WTC11 (cell line): ENCODE results near the gene DAB1. TPM values are rescaled to one million over a fixed set of nuclear protein-coding genes. Genes with fewer than 3 reads are reported as not detected.

Experiments used
- ATAC-seq: fragments of 200-7000 bp; cut with Tn5 transposase; 2 replicates; pipeline ENCODE4 v1.10.0; 2021; ENCODE audit warnings: mild to moderate bottlenecking, moderate library complexity
- CTCF ChIA-PET: fragments of 300-600 bp; sonication (Branson Sonifier 250); formaldehyde crosslinking; loops from one replicate; lab custom pipeline; 2021; ENCODE audit warnings: antibody characterized with exemption; lab: Charles Lee
- POLR2A ChIA-PET: fragments of 350-600 bp; sonication (Branson Sonifier 250); formaldehyde crosslinking; loops from one replicate; lab custom pipeline; 2021; ENCODE audit warnings: antibody characterized with exemption; lab: Charles Lee
- DNase-seq: peaks from one replicate; pipeline ENCODE4 v3.0.0; 2021; ENCODE audit warnings: low spot score
- H3K27ac Mint-ChIP-seq: 2 replicates; pipeline ENCODE4 v1.8.0; 2021; ENCODE audit warnings: mixed read lengths
- H3K27me3 Mint-ChIP-seq: 2 replicates; pipeline ENCODE4 v1.8.0; 2021; ENCODE audit warnings: low read depth, mild to moderate bottlenecking, moderate library complexity, mixed read lengths
- H3K36me3 Mint-ChIP-seq: 2 replicates; pipeline ENCODE4 v1.8.0; 2021; ENCODE audit warnings: mixed read lengths
- H3K4me1 Mint-ChIP-seq: 2 replicates; pipeline ENCODE4 v1.8.0; 2022; ENCODE audit warnings: mixed read lengths
- H3K4me3 Mint-ChIP-seq: 2 replicates; pipeline ENCODE4 v1.8.0; 2021; ENCODE audit warnings: mild to moderate bottlenecking, moderate library complexity, mixed read lengths
- H3K9me3 Mint-ChIP-seq: 2 replicates; pipeline ENCODE4 v1.8.0; 2021; ENCODE audit warnings: mixed read lengths
- EMX1 ChIP-seq: fragments of 250-450 bp; sonication (Bioruptor Pico); IDR thresholded peaks from 2 replicates; pipeline ENCODE4 v1.8.0; 2021; ENCODE audit warnings: mild to moderate bottlenecking
- ESRRA ChIP-seq: sonication (generic); formaldehyde crosslinking; IDR thresholded peaks from 2 replicates; pipeline ENCODE4 v1.8.1; 2022; ENCODE audit warnings: mild to moderate bottlenecking, missing genetic modification reagents, borderline replicate concordance
- FOXK1 ChIP-seq: sonication (generic); formaldehyde crosslinking; IDR thresholded peaks from 2 replicates; pipeline ENCODE4 v1.8.0; 2022; ENCODE audit warnings: mild to moderate bottlenecking, moderate library complexity, missing genetic modification reagents
- GABPB1 ChIP-seq: sonication (generic); formaldehyde crosslinking; IDR thresholded peaks from 2 replicates; pipeline ENCODE4 v1.8.1; 2023; ENCODE audit warnings: mild to moderate bottlenecking, missing genetic modification reagents
- GRHL2 ChIP-seq: fragments of 250-450 bp; sonication (Bioruptor Pico); IDR thresholded peaks from 2 replicates; pipeline ENCODE4 v1.8.0; 2022; ENCODE audit warnings: mild to moderate bottlenecking, moderate library complexity; ENCODE audit not compliant: insufficient replicate concordance, severe bottlenecking
- IRF2 ChIP-seq: sonication (generic); formaldehyde crosslinking; IDR thresholded peaks from 2 replicates; pipeline ENCODE4 v1.8.0; 2022; ENCODE audit warnings: low read depth, missing genetic modification reagents, borderline replicate concordance
- JUN ChIP-seq: sonication (generic); formaldehyde crosslinking; IDR thresholded peaks from 2 replicates; pipeline ENCODE4 v1.8.0; 2023; ENCODE audit warnings: mild to moderate bottlenecking, missing genetic modification reagents
- MXD4 ChIP-seq: fragments of 250-450 bp; sonication (Bioruptor Pico); IDR thresholded peaks from 2 replicates; pipeline ENCODE4 v1.8.0; 2021; ENCODE audit warnings: mild to moderate bottlenecking, moderate library complexity, borderline replicate concordance
- RELA ChIP-seq: sonication (generic); formaldehyde crosslinking; IDR thresholded peaks from 2 replicates; pipeline ENCODE4 v1.8.1; 2022; ENCODE audit warnings: missing genetic modification reagents, mild to moderate bottlenecking, borderline replicate concordance
- TEAD1 ChIP-seq: sonication (generic); formaldehyde crosslinking; IDR thresholded peaks from 2 replicates; pipeline ENCODE4 v1.8.0; 2022; ENCODE audit warnings: mild to moderate bottlenecking, missing genetic modification reagents
- ZNF317 ChIP-seq: sonication (generic); formaldehyde crosslinking; IDR thresholded peaks from 2 replicates; pipeline ENCODE4 v1.8.1; 2023; ENCODE audit warnings: low read depth, mild to moderate bottlenecking, moderate library complexity, missing genetic modification reagents, borderline replicate concordance
- ZNF671 ChIP-seq: fragments of 250-450 bp; sonication (Bioruptor Pico); IDR thresholded peaks from 2 replicates; pipeline ENCODE4 v1.8.0; 2021; ENCODE audit warnings: mild to moderate bottlenecking
- total RNA-seq: library from RNA; stranded (reverse); gene quantifications from 3 replicates; pipeline ENCODE4 v1.2.3, GENCODE V29; 2021
- TF ChIP-seq, protein P1 (sequence below): sonication (generic); formaldehyde crosslinking; IDR thresholded peaks from 2 replicates; pipeline ENCODE4 v1.8.0; 2022; ENCODE audit warnings: mild to moderate bottlenecking, missing genetic modification reagents
- TF ChIP-seq, protein P2 (sequence below): sonication (generic); formaldehyde crosslinking; IDR thresholded peaks from 2 replicates; pipeline ENCODE4 v1.8.1; 2023; ENCODE audit warnings: mild to moderate bottlenecking, moderate library complexity, missing genetic modification reagents
- TF ChIP-seq, protein P3 (sequence below): sonication (generic); formaldehyde crosslinking; IDR thresholded peaks from 2 replicates; pipeline ENCODE4 v1.8.0; 2022; ENCODE audit warnings: mild to moderate bottlenecking, missing genetic modification reagents
- TF ChIP-seq, protein P4 (sequence below): fragments of 250-450 bp; sonication (Bioruptor Pico); IDR thresholded peaks from 2 replicates; pipeline ENCODE4 v1.9.0; 2021; ENCODE audit warnings: mild to moderate bottlenecking, borderline replicate concordance
- TF ChIP-seq, protein P5 (sequence below): sonication (generic); formaldehyde crosslinking; IDR thresholded peaks from 2 replicates; pipeline ENCODE4 v1.8.1; 2023; ENCODE audit warnings: mild to moderate bottlenecking, missing genetic modification reagents
- TF ChIP-seq, protein P6 (sequence below): fragments of 250-450 bp; sonication (Bioruptor Pico); IDR thresholded peaks from 2 replicates; pipeline ENCODE4 v1.9.0; 2021; ENCODE audit warnings: mild to moderate bottlenecking
- TF ChIP-seq, protein P7 (sequence below): sonication (generic); formaldehyde crosslinking; IDR thresholded peaks from 2 replicates; pipeline ENCODE4 v1.8.1; 2022; ENCODE audit warnings: low read depth, mild to moderate bottlenecking, moderate library complexity, missing genetic modification reagents, borderline replicate concordance

The DAB1 gene
- total RNA-seq, 1 experiment from 2014 or later: 10.7 TPM

DNA sequence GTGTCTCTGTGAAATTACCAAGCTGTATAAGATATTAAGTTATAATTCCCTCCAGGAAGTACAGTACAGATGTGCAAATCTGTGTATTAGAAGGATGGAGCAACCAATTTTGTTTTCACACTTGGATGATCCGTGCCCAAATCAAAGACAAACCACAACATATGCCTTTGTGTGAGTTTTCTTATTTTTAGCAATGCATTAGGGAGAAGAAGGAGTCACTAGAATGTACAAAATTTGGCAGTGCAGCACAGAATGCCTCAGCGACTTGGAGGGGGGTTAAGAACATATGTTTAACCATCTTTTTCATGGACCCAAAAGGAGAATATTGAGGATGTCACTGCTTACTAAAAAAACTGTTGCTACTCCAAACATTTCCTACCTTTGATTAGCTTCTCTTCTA lies 45.3 kb downstream of the DAB1 start (continued):
- TF ChIP-seq MXD4 (CRISPR knock-in tag) (no peak), EMX1 (no peak), GABPB1 (CRISPR knock-in tag) (no peak), TEAD1 (CRISPR knock-in tag) (no peak), RELA (CRISPR knock-in tag) (no peak), GRHL2 (CRISPR knock-in tag) (no peak), JUN (CRISPR knock-in tag) (no peak), ESRRA (CRISPR knock-in tag) (no peak)
- TF ChIP-seq, protein P1, sequence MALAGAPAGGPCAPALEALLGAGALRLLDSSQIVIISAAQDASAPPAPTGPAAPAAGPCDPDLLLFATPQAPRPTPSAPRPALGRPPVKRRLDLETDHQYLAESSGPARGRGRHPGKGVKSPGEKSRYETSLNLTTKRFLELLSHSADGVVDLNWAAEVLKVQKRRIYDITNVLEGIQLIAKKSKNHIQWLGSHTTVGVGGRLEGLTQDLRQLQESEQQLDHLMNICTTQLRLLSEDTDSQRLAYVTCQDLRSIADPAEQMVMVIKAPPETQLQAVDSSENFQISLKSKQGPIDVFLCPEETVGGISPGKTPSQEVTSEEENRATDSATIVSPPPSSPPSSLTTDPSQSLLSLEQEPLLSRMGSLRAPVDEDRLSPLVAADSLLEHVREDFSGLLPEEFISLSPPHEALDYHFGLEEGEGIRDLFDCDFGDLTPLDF (CRISPR knock-in tag): no peak
- TF ChIP-seq, protein P2, sequence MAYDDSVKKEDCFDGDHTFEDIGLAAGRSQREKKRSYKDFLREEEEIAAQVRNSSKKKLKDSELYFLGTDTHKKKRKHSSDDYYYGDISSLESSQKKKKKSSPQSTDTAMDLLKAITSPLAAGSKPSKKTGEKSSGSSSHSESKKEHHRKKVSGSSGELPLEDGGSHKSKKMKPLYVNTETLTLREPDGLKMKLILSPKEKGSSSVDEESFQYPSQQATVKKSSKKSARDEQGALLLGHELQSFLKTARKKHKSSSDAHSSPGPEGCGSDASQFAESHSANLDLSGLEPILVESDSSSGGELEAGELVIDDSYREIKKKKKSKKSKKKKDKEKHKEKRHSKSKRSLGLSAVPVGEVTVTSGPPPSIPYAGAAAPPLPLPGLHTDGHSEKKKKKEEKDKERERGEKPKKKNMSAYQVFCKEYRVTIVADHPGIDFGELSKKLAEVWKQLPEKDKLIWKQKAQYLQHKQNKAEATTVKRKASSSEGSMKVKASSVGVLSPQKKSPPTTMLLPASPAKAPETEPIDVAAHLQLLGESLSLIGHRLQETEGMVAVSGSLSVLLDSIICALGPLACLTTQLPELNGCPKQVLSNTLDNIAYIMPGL (CRISPR knock-in tag): no peak
- TF ChIP-seq, protein P3, sequence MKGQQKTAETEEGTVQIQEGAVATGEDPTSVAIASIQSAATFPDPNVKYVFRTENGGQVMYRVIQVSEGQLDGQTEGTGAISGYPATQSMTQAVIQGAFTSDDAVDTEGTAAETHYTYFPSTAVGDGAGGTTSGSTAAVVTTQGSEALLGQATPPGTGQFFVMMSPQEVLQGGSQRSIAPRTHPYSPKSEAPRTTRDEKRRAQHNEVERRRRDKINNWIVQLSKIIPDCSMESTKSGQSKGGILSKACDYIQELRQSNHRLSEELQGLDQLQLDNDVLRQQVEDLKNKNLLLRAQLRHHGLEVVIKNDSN (CRISPR knock-in tag): no peak
- TF ChIP-seq, protein P4, sequence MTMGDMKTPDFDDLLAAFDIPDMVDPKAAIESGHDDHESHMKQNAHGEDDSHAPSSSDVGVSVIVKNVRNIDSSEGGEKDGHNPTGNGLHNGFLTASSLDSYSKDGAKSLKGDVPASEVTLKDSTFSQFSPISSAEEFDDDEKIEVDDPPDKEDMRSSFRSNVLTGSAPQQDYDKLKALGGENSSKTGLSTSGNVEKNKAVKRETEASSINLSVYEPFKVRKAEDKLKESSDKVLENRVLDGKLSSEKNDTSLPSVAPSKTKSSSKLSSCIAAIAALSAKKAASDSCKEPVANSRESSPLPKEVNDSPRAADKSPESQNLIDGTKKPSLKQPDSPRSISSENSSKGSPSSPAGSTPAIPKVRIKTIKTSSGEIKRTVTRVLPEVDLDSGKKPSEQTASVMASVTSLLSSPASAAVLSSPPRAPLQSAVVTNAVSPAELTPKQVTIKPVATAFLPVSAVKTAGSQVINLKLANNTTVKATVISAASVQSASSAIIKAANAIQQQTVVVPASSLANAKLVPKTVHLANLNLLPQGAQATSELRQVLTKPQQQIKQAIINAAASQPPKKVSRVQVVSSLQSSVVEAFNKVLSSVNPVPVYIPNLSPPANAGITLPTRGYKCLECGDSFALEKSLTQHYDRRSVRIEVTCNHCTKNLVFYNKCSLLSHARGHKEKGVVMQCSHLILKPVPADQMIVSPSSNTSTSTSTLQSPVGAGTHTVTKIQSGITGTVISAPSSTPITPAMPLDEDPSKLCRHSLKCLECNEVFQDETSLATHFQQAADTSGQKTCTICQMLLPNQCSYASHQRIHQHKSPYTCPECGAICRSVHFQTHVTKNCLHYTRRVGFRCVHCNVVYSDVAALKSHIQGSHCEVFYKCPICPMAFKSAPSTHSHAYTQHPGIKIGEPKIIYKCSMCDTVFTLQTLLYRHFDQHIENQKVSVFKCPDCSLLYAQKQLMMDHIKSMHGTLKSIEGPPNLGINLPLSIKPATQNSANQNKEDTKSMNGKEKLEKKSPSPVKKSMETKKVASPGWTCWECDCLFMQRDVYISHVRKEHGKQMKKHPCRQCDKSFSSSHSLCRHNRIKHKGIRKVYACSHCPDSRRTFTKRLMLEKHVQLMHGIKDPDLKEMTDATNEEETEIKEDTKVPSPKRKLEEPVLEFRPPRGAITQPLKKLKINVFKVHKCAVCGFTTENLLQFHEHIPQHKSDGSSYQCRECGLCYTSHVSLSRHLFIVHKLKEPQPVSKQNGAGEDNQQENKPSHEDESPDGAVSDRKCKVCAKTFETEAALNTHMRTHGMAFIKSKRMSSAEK (CRISPR knock-in tag): no peak
- TF ChIP-seq, all 79 proteins: peak for 0

DNA sequence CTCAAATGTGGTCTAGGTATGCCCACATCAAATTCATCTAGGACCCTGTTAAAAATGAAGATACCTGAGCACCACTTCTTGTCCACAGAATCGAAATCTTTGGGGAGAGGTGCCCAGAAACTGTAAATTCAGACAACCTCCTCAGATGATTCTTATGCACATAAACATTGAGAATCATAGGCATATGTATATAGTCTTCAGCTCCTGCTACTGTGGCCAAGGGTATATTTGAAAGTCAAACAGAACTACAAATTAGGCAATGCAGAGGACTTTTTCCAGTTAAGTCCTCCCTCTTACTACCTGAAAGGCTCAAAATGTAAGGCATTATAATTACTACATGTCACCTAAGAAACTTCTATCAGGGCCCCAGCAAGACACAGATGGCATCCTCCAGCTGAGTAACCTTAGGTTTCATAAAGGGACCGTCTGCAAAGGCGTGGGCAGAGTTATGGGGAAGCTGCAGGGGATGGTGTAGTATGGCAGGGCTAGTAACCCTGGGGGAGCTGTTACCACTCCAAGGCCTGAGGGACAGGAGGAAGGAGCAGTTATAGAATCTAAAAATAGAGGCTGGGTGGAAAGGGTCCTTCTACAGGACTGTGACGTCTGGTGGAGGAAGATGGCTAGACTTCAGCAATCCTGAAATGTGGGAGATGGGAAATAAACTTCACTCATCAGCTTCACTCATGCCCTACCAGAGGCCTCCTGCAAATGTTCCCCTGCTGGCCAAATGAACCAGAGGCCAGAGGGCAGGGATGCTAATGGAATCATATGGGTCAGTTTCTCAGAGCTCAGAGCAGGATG lies 46.3 kb downstream of the DAB1 start:
- ChIA-PET CTCF (interaction anchor here (1.0 to 1.3 kb wide), 2 partner anchors 15 to 45 kb away, joined by 4 read pairs; no protein-coding TSS in a partner anchor), POLR2A (no interaction called here)
- peak; percentile 76 for ATAC-seq
- H3K9me3 Mint-ChIP-seq: no peaks in the 10 kb centered on the region
- H3K36me3 Mint-ChIP-seq: no peaks in the 10 kb centered on the region; the same call in 1 of the 2 replicates
- no peak overlapping the region for H3K27ac Mint-ChIP-seq
- peaks cover 20% of the 10 kb centered on the region for H3K4me1 Mint-ChIP-seq
- no peak for DNase-seq
- H3K27me3 Mint-ChIP-seq: no peaks in the 10 kb centered on the region
- no peak overlapping the region for H3K4me3 Mint-ChIP-seq
- TF ChIP-seq ESRRA (CRISPR knock-in tag) (no peak), ZNF317 (CRISPR knock-in tag) (no peak), IRF2 (no peak), FOXK1 (CRISPR knock-in tag) (no peak), ZNF671 (no peak)
- TF ChIP-seq, protein P5, sequence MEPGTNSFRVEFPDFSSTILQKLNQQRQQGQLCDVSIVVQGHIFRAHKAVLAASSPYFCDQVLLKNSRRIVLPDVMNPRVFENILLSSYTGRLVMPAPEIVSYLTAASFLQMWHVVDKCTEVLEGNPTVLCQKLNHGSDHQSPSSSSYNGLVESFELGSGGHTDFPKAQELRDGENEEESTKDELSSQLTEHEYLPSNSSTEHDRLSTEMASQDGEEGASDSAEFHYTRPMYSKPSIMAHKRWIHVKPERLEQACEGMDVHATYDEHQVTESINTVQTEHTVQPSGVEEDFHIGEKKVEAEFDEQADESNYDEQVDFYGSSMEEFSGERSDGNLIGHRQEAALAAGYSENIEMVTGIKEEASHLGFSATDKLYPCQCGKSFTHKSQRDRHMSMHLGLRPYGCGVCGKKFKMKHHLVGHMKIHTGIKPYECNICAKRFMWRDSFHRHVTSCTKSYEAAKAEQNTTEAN (CRISPR knock-in tag): no peak
- TF ChIP-seq, protein P6, sequence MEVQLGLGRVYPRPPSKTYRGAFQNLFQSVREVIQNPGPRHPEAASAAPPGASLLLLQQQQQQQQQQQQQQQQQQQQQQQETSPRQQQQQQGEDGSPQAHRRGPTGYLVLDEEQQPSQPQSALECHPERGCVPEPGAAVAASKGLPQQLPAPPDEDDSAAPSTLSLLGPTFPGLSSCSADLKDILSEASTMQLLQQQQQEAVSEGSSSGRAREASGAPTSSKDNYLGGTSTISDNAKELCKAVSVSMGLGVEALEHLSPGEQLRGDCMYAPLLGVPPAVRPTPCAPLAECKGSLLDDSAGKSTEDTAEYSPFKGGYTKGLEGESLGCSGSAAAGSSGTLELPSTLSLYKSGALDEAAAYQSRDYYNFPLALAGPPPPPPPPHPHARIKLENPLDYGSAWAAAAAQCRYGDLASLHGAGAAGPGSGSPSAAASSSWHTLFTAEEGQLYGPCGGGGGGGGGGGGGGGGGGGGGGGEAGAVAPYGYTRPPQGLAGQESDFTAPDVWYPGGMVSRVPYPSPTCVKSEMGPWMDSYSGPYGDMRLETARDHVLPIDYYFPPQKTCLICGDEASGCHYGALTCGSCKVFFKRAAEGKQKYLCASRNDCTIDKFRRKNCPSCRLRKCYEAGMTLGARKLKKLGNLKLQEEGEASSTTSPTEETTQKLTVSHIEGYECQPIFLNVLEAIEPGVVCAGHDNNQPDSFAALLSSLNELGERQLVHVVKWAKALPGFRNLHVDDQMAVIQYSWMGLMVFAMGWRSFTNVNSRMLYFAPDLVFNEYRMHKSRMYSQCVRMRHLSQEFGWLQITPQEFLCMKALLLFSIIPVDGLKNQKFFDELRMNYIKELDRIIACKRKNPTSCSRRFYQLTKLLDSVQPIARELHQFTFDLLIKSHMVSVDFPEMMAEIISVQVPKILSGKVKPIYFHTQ: no peak
- TF ChIP-seq, protein P7, sequence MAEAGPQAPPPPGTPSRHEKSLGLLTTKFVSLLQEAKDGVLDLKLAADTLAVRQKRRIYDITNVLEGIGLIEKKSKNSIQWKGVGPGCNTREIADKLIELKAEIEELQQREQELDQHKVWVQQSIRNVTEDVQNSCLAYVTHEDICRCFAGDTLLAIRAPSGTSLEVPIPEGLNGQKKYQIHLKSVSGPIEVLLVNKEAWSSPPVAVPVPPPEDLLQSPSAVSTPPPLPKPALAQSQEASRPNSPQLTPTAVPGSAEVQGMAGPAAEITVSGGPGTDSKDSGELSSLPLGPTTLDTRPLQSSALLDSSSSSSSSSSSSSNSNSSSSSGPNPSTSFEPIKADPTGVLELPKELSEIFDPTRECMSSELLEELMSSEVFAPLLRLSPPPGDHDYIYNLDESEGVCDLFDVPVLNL (CRISPR knock-in tag): no peak
